Liver (tissue), 9 donors: Measurements from ENCODE around the gene MAGEA4. TPM values are rescaled to one million over a fixed set of nuclear protein-coding genes. Genes with fewer than 3 reads are reported as not detected.

Source experiments
- DNase-seq: peaks from one replicate; pipeline ENCODE4 v3.0.0-alpha.2; 2017; ENCODE audit warnings: low spot score
- H3K27ac ChIP-seq, 2 donors: one replicate each; pipeline ENCODE4 v1.7.0; 2013; ENCODE audit warnings: inconsistent platforms in 2 of 2, low read length in 2 of 2, control low read depth in 1 of 2, low read depth in 1 of 2, mild to moderate bottlenecking in 1 of 2
- H3K27me3 ChIP-seq, 4 donors: one replicate each; pipeline versions ENCODE4 v1.6.1 to v1.7.0; 2013; ENCODE audit warnings: low read length in 3 of 4, inconsistent platforms in 1 of 4, mild to moderate bottlenecking in 1 of 4, moderate library complexity in 1 of 4; ENCODE audit not compliant: control insufficient read depth in 4 of 4, insufficient read depth in 4 of 4
- H3K36me3 ChIP-seq, 4 donors: one replicate each; pipeline versions ENCODE4 v1.6.1 to v1.7.0; 2013; ENCODE audit warnings: low read length in 3 of 4, mild to moderate bottlenecking in 3 of 4, low read depth in 1 of 4, moderate library complexity in 1 of 4; ENCODE audit not compliant: control insufficient read depth in 4 of 4, insufficient read depth in 3 of 4
- H3K4me1 ChIP-seq, 4 donors: one replicate each; pipeline versions ENCODE4 v1.6.1 to v1.7.0; 2013; ENCODE audit warnings: low read length in 3 of 4, mild to moderate bottlenecking in 3 of 4, moderate library complexity in 1 of 4; ENCODE audit not compliant: control insufficient read depth in 4 of 4, insufficient read depth in 4 of 4
- H3K4me3 ChIP-seq, 3 donors: one replicate each; pipeline versions ENCODE4 v1.6.1 to v1.7.0; 2013; ENCODE audit warnings: low read length in 3 of 3, control low read depth in 1 of 3, low read depth in 1 of 3, mild to moderate bottlenecking in 1 of 3
- H3K9ac ChIP-seq, 2 donors: one replicate each; pipeline ENCODE4 v1.7.0; 2013; ENCODE audit warnings: low read length in 2 of 2, mild to moderate bottlenecking in 2 of 2, moderate library complexity in 2 of 2, control low read depth in 1 of 2, low read depth in 1 of 2
- H3K9me3 ChIP-seq, 4 donors: one replicate each; pipeline versions ENCODE4 v1.6.1 to v1.7.0; 2013; ENCODE audit warnings: low read length in 3 of 4; ENCODE audit not compliant: control insufficient read depth in 4 of 4
- EGR1 ChIP-seq, 2 donors: IDR thresholded peaks; 2 replicates each; pipeline ENCODE4 v1.6.1; 2016 to 2018; ENCODE audit warnings: antibody characterized with exemption in 2 of 2, low read depth in 2 of 2
- FOXA1 ChIP-seq: IDR thresholded peaks from 2 replicates; pipeline ENCODE4 v1.6.1; 2016; ENCODE audit warnings: antibody characterized with exemption
- FOXA2 ChIP-seq: IDR thresholded peaks from 2 replicates; pipeline ENCODE4 v1.6.1; 2016; ENCODE audit warnings: antibody characterized with exemption
- GABPA ChIP-seq, 2 donors: IDR thresholded peaks in 1 of 2; conservative IDR thresholded peaks in 1 of 2; 2 replicates each; pipeline ENCODE4 v1.6.1; 2016; ENCODE audit warnings: antibody characterized with exemption in 2 of 2, mild to moderate bottlenecking in 1 of 2, moderate library complexity in 1 of 2
- HNF4A ChIP-seq, 2 donors: conservative IDR thresholded peaks; 2 replicates each; pipeline ENCODE4 v1.6.1; 2016; ENCODE audit warnings: antibody characterized with exemption in 2 of 2, mild to moderate bottlenecking in 2 of 2
- HNF4G ChIP-seq: IDR thresholded peaks from 2 replicates; pipeline ENCODE4 v1.6.1; 2016; ENCODE audit warnings: antibody characterized with exemption
- JUND ChIP-seq, 2 donors: IDR thresholded peaks; 2 replicates each; pipeline ENCODE4 v1.6.1; 2016; ENCODE audit warnings: antibody characterized with exemption in 2 of 2
- NR2F2 ChIP-seq: IDR thresholded peaks from 2 replicates; pipeline ENCODE4 v1.6.1; 2016; ENCODE audit warnings: antibody characterized with exemption
- RAD21 ChIP-seq, 2 donors: IDR thresholded peaks; 2 replicates each; pipeline ENCODE4 v1.6.1; 2016; ENCODE audit warnings: antibody characterized with exemption in 2 of 2, mild to moderate bottlenecking in 2 of 2
- REST ChIP-seq: IDR thresholded peaks from 2 replicates; pipeline ENCODE4 v1.6.1; 2016; ENCODE audit warnings: antibody characterized with exemption, mild to moderate bottlenecking
- RXRA ChIP-seq, 2 donors: IDR thresholded peaks; 2 replicates each; pipeline ENCODE4 v1.6.1; 2017 to 2018; ENCODE audit warnings: antibody characterized with exemption in 2 of 2, mild to moderate bottlenecking in 1 of 2
- SP1 ChIP-seq: IDR thresholded peaks from 2 replicates; pipeline ENCODE4 v1.6.1; 2018; ENCODE audit warnings: antibody characterized with exemption, mild to moderate bottlenecking
- TAF1 ChIP-seq: conservative IDR thresholded peaks from 2 replicates; pipeline ENCODE4 v1.6.1; 2016; ENCODE audit warnings: antibody characterized with exemption, mild to moderate bottlenecking
- YY1 ChIP-seq: IDR thresholded peaks from 2 replicates; pipeline ENCODE4 v1.6.1; 2016; ENCODE audit warnings: antibody characterized with exemption, mild to moderate bottlenecking
- WGBS: extraction: QIAGEN DNeasy Blood & Tissue Kit; methylation state at CpG from one replicate; pipeline ENCODE4 v1.1.7; 2013; 5-methylcytosine and 5-hydroxymethylcytosine counted together
- polyA plus RNA-seq, 2 donors: library from polyadenylated mRNA; stranded (reverse) in 1 of 2; unstranded in 1 of 2; fragments of 200-250 nt in 1 of 2; fragments of >200 nt in 1 of 2; fragmentation: Nextera tagmentation in 1 of 2; extraction: Ambion mirVana in 1 of 2; gene quantifications; one replicate each; pipeline versions ENCODE4 v1.2.1 to v1.2.3, GENCODE V29; 2013 to 2015
- total RNA-seq, 2 donors: library from RNA; depleted of rRNA; stranded (reverse); fragments of >200 nt; gene quantifications; one replicate each; pipeline ENCODE4 v1.2.3, GENCODE V29; 2014
- TF ChIP-seq, protein P1 (sequence below): IDR thresholded peaks from 2 replicates; pipeline ENCODE4 v1.6.1; 2016; ENCODE audit warnings: antibody characterized with exemption
- donor health status: healthy.
- donor health status: healthy.
- donor health status: healthy.
- donor health status: healthy.
- donor health status: healthy.

MAGEA4 gene
- total and polyA plus RNA-seq, 4 donors, result not detected

DNA sequence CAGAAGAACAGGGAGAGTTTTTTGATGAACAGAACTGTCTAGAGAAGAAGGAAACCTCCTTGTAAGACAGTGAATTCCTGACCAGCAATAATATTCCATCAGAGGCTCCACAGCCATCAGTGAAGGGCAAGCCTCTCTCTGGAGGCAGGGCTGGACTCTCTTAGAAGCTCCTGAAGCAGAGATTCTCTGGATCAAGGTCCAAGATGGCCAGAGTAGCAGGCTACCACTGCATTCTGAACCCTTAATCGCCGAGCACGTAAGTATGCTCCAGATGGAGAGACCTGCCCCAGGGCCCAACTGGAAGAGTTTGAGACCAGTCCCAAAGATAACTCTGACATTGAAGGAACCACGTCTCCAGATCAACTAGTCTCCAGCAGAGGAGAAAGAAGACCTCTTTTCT lies 45.4 kb downstream of the MAGEA4 start:
- DNase-seq, result no peak
- Histone ChIP-seq H3K9me3 (no peaks in the 10 kb centered on the region), H3K4me3 (no peak overlapping the region), H3K27me3 (no peaks in the 10 kb centered on the region), H3K4me1 (no peaks in the 10 kb centered on the region), H3K36me3 (no peaks in the 10 kb centered on the region), H3K9ac (no peak overlapping the region), H3K27ac (no peak overlapping the region)
- WGBS, result 94% methylated on average over 4 of the region's 4 CpGs
- TF ChIP-seq HNF4G, result no peak
- TF ChIP-seq TAF1, result no peak
- no peak for TF ChIP-seq JUND (IDR thresholded peaks at IDR 0.05)
- TF ChIP-seq YY1, result no peak
- TF ChIP-seq FOXA2, result no peak

DNA sequence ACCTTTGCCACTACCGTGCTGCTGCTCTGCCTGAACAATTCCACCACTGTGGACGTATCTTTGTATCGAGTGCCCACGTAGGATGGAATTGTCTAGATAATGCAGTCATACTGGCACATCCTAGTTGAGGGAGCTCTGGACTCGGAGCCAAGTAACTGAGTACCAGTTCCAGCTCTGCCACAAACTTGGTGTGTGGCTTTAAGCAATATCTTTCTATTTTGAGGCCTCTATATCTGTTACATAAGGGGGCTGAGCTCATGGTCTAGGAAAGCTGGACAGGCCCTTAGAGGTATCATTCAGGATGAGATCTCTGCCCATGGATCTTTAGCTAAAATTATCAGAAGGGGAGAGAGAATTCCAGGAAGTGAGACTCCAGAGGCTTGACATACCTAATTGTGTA lies 49.3 kb downstream of the MAGEA4 start:
- Histone ChIP-seq H3K4me1 (no peaks in the 10 kb centered on the region), H3K4me3 (no peak overlapping the region), H3K9me3 (no peaks in the 10 kb centered on the region), H3K9ac (no peak overlapping the region), H3K27ac (no peak overlapping the region), H3K27me3 (no peaks in the 10 kb centered on the region), H3K36me3 (no peaks in the 10 kb centered on the region)
- TF ChIP-seq YY1, result no peak
- TF ChIP-seq REST, result no peak
- no peak for TF ChIP-seq RXRA (IDR thresholded peaks at IDR 0.05)
- TF ChIP-seq, protein P1, sequence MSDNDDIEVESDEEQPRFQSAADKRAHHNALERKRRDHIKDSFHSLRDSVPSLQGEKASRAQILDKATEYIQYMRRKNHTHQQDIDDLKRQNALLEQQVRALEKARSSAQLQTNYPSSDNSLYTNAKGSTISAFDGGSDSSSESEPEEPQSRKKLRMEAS, result no peak
- TF ChIP-seq RAD21 (IDR thresholded peaks at IDR 0.05), result no peak
- no peak for TF ChIP-seq NR2F2
- TF ChIP-seq HNF4A (conservative IDR thresholded peaks at IDR 0.05), result no peak
- no peak for TF ChIP-seq GABPA (IDR thresholded peaks at IDR 0.05 in 1 of 2, conservative IDR thresholded peaks at IDR 0.05 in 1 of 2)
- 69% methylated on average over 5 of the region's 5 CpGs for WGBS
- DNase-seq, result no peak

DNA sequence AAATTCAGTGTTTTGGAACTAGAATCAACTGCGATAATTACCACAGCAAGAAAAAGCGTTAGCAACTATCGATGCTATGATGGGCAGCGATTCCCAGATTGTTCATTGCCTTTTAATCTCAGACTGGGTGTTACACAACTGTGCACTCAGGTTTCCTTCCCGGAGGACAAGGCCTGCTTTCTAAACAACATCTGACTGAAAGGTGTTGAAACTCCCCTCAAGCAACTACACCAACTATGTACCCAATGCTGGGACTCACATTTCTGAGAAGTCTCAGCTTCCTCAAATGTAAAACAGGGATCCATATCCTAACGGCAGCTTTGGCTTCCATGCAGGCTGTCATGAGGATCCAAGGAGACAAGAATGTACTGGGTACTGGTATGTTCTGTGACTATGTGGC lies 53.5 kb downstream of the MAGEA4 start:
- no peak overlapping the region for H3K9ac ChIP-seq
- H3K4me3 ChIP-seq, result no peak overlapping the region
- no peaks in the 10 kb centered on the region for H3K36me3 ChIP-seq
- no peaks in the 10 kb centered on the region for H3K27me3 ChIP-seq
- no peaks in the 10 kb centered on the region for H3K4me1 ChIP-seq
- TF ChIP-seq FOXA1 (no peak), HNF4A (conservative IDR thresholded peaks at IDR 0.05) (no peak), YY1 (no peak), SP1 (no peak), TAF1 (no peak), NR2F2 (no peak), RXRA (IDR thresholded peaks at IDR 0.05) (no peak), RAD21 (IDR thresholded peaks at IDR 0.05) (no peak), EGR1 (IDR thresholded peaks at IDR 0.05; ENCODE audit: low read depth in 2 of 2) (no peak), GABPA (IDR thresholded peaks at IDR 0.05 in 1 of 2, conservative IDR thresholded peaks at IDR 0.05 in 1 of 2) (no peak), JUND (IDR thresholded peaks at IDR 0.05) (no peak), REST (no peak), FOXA2 (no peak)
- TF ChIP-seq, protein P1, result no peak
- WGBS, result 88% methylated on average over 6 of the region's 6 CpGs
- H3K9me3 ChIP-seq, result no peaks in the 10 kb centered on the region
- DNase-seq, result no peak
- H3K27ac ChIP-seq, result no peak overlapping the region
